PC-3 (cell line): ENCODE results near the gene CSTPP1. TPM values are rescaled to one million over a fixed set of nuclear protein-coding genes. Genes with fewer than 3 reads are reported as not detected.
A peak's percentile ranks its signal among the peaks of the same experiment; 100 is the strongest.

Source experiments
- ATAC-seq: fragments of 200-7000 bp; cut with Tn5 transposase; 2 replicates; pipeline ENCODE4 v1.9.1; 2020; ENCODE audit warnings: mild to moderate bottlenecking, moderate library complexity
- BruUV-seq: library from RNA; stranded (reverse); fragments of 400-500 nt; replicated peaks from 2 replicates; lab custom pipeline; 2021; lab: Mats Ljungman, UMichigan
- CTCF ChIA-PET: fragments of 300-600 bp; sonication (Branson Sonifier 250); formaldehyde crosslinking; loops from one replicate; lab custom pipeline; 2022; ENCODE audit warnings: antibody characterized with exemption; lab: Charles Lee
- POLR2A ChIA-PET: fragments of 300-600 bp; sonication (Branson Sonifier 250); formaldehyde crosslinking; loops from one replicate; lab custom pipeline; 2022; ENCODE audit warnings: antibody characterized with exemption; ENCODE audit not compliant: unreplicated experiment; lab: Charles Lee
- DNase-seq: peaks from one replicate; pipeline ENCODE4 v3.0.0-alpha.2; 2015
- H2AFZ ChIP-seq: fragments of 300-600 bp; sonication (generic); 2 replicates; pipeline ENCODE4 v1.6.0; 2016; ENCODE audit warnings: antibody characterized with exemption, low read length
- H3F3A ChIP-seq: fragments of 300-600 bp; sonication (generic); one replicate; pipeline ENCODE4 v1.6.0; 2017; ENCODE audit warnings: antibody characterized with exemption, low read length, control low read depth, mild to moderate bottlenecking; ENCODE audit not compliant: unreplicated experiment
- H3K27ac ChIP-seq: fragments of 300-600 bp; sonication (generic); 2 replicates; pipeline ENCODE4 v1.5.1; 2016; ENCODE audit warnings: mild to moderate bottlenecking, low read length
- H3K27me3 ChIP-seq: fragments of 300-600 bp; sonication (generic); 2 replicates; pipeline ENCODE4 v1.6.1; 2016; ENCODE audit warnings: low read length, mixed read lengths
- H3K36me3 ChIP-seq: fragments of 300-600 bp; sonication (generic); 2 replicates; pipeline ENCODE4 v1.6.1; 2016; ENCODE audit warnings: low read depth, mixed run types, low read length, mixed read lengths
- H3K4me1 ChIP-seq: fragments of 300-600 bp; sonication (generic); 2 replicates; pipeline ENCODE4 v1.5.1; 2016; ENCODE audit warnings: low read length; ENCODE audit not compliant: insufficient read depth
- H3K4me2 ChIP-seq: fragments of 300-600 bp; sonication (generic); 2 replicates; pipeline ENCODE4 v1.6.0; 2016; ENCODE audit warnings: low read length
- H3K4me3 ChIP-seq: fragments of 300-600 bp; sonication (generic); 2 replicates; pipeline ENCODE4 v1.5.1; 2016; ENCODE audit warnings: mild to moderate bottlenecking, low read length, mixed read lengths
- H3K79me2 ChIP-seq: fragments of 300-600 bp; sonication (generic); 2 replicates; pipeline ENCODE4 v1.6.1; 2017; ENCODE audit warnings: low read length, mixed read lengths
- H3K9ac ChIP-seq: fragments of 300-600 bp; sonication (generic); 2 replicates; pipeline ENCODE4 v1.6.0; 2016; ENCODE audit warnings: mild to moderate bottlenecking, low read length
- H3K9me2 ChIP-seq: fragments of 300-600 bp; sonication (generic); replicated peaks from 2 replicates; pipeline ENCODE4 v1.6.1; 2016; ENCODE audit warnings: mixed run types, low read length, mixed read lengths
- H3K9me3 ChIP-seq: fragments of 300-600 bp; sonication (generic); 2 replicates; pipeline ENCODE4 v1.6.1; 2016; ENCODE audit warnings: low read length, mixed read lengths
- H4K20me1 ChIP-seq: fragments of 300-600 bp; sonication (generic); 2 replicates; pipeline ENCODE4 v1.6.1; 2016; ENCODE audit warnings: low read length, mixed read lengths
- EZH2 ChIP-seq: fragments of 300-600 bp; sonication (generic); IDR thresholded peaks from one replicate; pipeline ENCODE4 v1.6.1; 2017; ENCODE audit warnings: antibody characterized with exemption, mild to moderate bottlenecking, low read length; ENCODE audit not compliant: unreplicated experiment
- EZH2phosphoT487 ChIP-seq: fragments of 300-600 bp; sonication (generic); IDR thresholded peaks from 2 replicates; pipeline ENCODE4 v1.6.1; 2018; ENCODE audit warnings: mild to moderate bottlenecking, antibody characterized with exemption, low read length, borderline replicate concordance
- intact Hi-C: fragments of 100-400 bp; cut with micrococcal nuclease; formaldehyde crosslinking; loops from 2 replicates; pipeline ENCODE4 v1.9.0; 2023
- total RNA-seq: library from RNA; depleted of rRNA; stranded (reverse); fragments of >200 nt; gene quantifications from 2 replicates; pipeline ENCODE4 v1.2.3, GENCODE V29; 2014
- TF ChIP-seq, protein P1 (sequence below): fragments of 300-600 bp; sonication (generic); conservative IDR thresholded peaks from 2 replicates; pipeline ENCODE4 v1.5.1; 2017; ENCODE audit warnings: antibody characterized with exemption, low read depth, mild to moderate bottlenecking, low read length

The CSTPP1 gene
- total RNA-seq, 1 experiment from 2014 or later: 21.7 TPM

- Histone ChIP-seq H3K36me3 (peaks cover 34% of the 10 kb centered on the region; the same call in 1 of the 2 replicates), H3K9me2 (no peaks in the 10 kb centered on the region), H3K4me2 (peak within 1 kb of the TSS; percentile 99), H3K27ac (peak within 1 kb of the TSS; percentile 77), H2AFZ (peak within 1 kb of the TSS; percentile 95), H3K27me3 (no peaks in the 10 kb centered on the region), H4K20me1 (no peaks in the 10 kb centered on the region), H3K9me3 (no peaks in the 10 kb centered on the region), H3K4me3 (peak within 1 kb of the TSS; percentile 94), H3K9ac (peak within 1 kb of the TSS; percentile 99), H3K79me2 (peaks cover 50% of the 10 kb centered on the region), H3F3A (no peaks in the 10 kb centered on the region), H3K4me1 (0 out of 2 replicates have a peak, but pooled peaks cover 8% of the 10 kb centered on the region)
- ChIA-PET POLR2A (no interaction called here), CTCF (no interaction called here)
- ATAC-seq: peak; percentile 93
- DNase-seq: peak; percentile 95
- no peak for TF ChIP-seq EZH2
- TF ChIP-seq, protein P1, sequence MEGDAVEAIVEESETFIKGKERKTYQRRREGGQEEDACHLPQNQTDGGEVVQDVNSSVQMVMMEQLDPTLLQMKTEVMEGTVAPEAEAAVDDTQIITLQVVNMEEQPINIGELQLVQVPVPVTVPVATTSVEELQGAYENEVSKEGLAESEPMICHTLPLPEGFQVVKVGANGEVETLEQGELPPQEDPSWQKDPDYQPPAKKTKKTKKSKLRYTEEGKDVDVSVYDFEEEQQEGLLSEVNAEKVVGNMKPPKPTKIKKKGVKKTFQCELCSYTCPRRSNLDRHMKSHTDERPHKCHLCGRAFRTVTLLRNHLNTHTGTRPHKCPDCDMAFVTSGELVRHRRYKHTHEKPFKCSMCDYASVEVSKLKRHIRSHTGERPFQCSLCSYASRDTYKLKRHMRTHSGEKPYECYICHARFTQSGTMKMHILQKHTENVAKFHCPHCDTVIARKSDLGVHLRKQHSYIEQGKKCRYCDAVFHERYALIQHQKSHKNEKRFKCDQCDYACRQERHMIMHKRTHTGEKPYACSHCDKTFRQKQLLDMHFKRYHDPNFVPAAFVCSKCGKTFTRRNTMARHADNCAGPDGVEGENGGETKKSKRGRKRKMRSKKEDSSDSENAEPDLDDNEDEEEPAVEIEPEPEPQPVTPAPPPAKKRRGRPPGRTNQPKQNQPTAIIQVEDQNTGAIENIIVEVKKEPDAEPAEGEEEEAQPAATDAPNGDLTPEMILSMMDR: no peak
- TF ChIP-seq EZH2phosphoT487: no peak
- intact Hi-C loops: loop anchor here (1.0 to 2.0 kb wide), 6 partner anchors 38 to 179 kb away; partner anchors contain the start of genes ACP2 and DDB2
- BruUV-seq: TSS peak; percentile 67
Observed at GRCh38 chr11:47176328-47177228, 240.0 kb downstream of the CSTPP1 start, which contains the start of gene ARFGAP2. ARFGAP2 (minus strand) TSS chr11:47176879; CDS start chr11:47176853, 26 bp downstream.

- peak overlapping the region; percentile 99 for H3K4me2 ChIP-seq
- DNase-seq (peak; percentile 67), ATAC-seq (peak; percentile 62)
- intact Hi-C loops: loop anchor here (1.0 to 2.0 kb wide), 6 partner anchors 37 to 178 kb away; partner anchors contain the start of genes ACP2 and DDB2
- H3K9me2 ChIP-seq: no peaks in the 10 kb centered on the region
- ChIA-PET POLR2A (no interaction called here), CTCF (interaction anchor here (1.5 kb wide), 1 partner anchor 82 kb away, joined by 4 read pairs; no protein-coding TSS in a partner anchor)
- H3K9ac ChIP-seq: peak overlapping the region; percentile 99
- H3K36me3 ChIP-seq: peaks cover 28% of the 10 kb centered on the region; the same call in 1 of the 2 replicates
- H3K27ac ChIP-seq: peak overlapping the region; percentile 77
- no peaks in the 10 kb centered on the region for H3K9me3 ChIP-seq
- peak overlapping the region; percentile 95 for H2AFZ ChIP-seq
- H4K20me1 ChIP-seq: no peaks in the 10 kb centered on the region
- peaks cover 48% of the 10 kb centered on the region for H3K79me2 ChIP-seq
- no peaks in the 10 kb centered on the region for H3F3A ChIP-seq
- peak overlapping the region; percentile 94 for H3K4me3 ChIP-seq
- TF ChIP-seq EZH2phosphoT487 (no peak), EZH2 (no peak)
- TF ChIP-seq, protein P1: peak; percentile 76
- 0 out of 2 replicates have a peak, but pooled peaks cover 8% of the 10 kb centered on the region for H3K4me1 ChIP-seq
- TSS peak; percentile 37 for BruUV-seq
- H3K27me3 ChIP-seq: no peaks in the 10 kb centered on the region
Observed at GRCh38 chr11:47177229-47177845, 240.8 kb downstream of the CSTPP1 start.
